LHCN-M2 (cell line): ENCODE data around the gene OSBPL1A. TPM values are rescaled to one million over a fixed set of nuclear protein-coding genes. Genes with fewer than 3 reads are reported as not detected.

Experiments
- DNase-seq: peaks from one replicate; pipeline ENCODE4 v3.0.0-alpha.2; 2012; ENCODE audit warnings: low read depth
- total RNA-seq: library from RNA; depleted of rRNA; stranded (reverse); fragments of >200 nt; gene quantifications from 2 replicates; pipeline ENCODE4 v1.2.3, GENCODE V29; 2014; rRNA removed

The OSBPL1A gene
- total RNA-seq, 1 experiment from 2014 or later, result 19.2 TPM

- DNase-seq, result no peak
These were observed 269.9 kb downstream of the OSBPL1A start for GRCh38 chr18:24127735-24128134.

- no peak for DNase-seq
These were observed 271.3 kb downstream of the OSBPL1A start for GRCh38 chr18:24126155-24126961.

GRCh38 chr18:24121625-24122024 lies 276.0 kb downstream of the OSBPL1A start:
- DNase-seq, result no peak

GRCh38 chr18:24120676-24121075 lies 276.9 kb downstream of the OSBPL1A start:
- DNase-seq, result no peak

- DNase-seq, result peak; percentile 67
These were observed 278.7 kb downstream of the OSBPL1A start for GRCh38 chr18:24118750-24119577.

GRCh38 chr18:24115628-24116027 lies 282.0 kb downstream of the OSBPL1A start:
- DNase-seq, result peak; percentile 30

- DNase-seq, result no peak
These were observed 282.6 kb downstream of the OSBPL1A start for GRCh38 chr18:24114924-24115549.

GRCh38 chr18:24112874-24113615 lies 284.6 kb downstream of the OSBPL1A start:
- peak; percentile 78 for DNase-seq

- DNase-seq, result no peak
These were observed 285.2 kb downstream of the OSBPL1A start for GRCh38 chr18:24112464-24112863.

Other genes starting within 250 kb of the OSBPL1A start
- gene IMPACT, start 28.8 kb upstream of the OSBPL1A start, total RNA-seq, result 36.1 and 38.8 TPM in 2 replicates
- gene HRH4, start 62.8 kb upstream of the OSBPL1A start, total RNA-seq, result 0.13 TPM in 1 of 2 replicates, not detected in the other